Measurements from ENCODE around the gene COX5B. TPM values are rescaled to one million over a fixed set of nuclear protein-coding genes. Genes with fewer than 3 reads are reported as not detected.
A peak's percentile ranks its signal among the peaks of the same experiment; 100 is the strongest.
"Not testable (repeated sequence)": the region's sequence is repeated elsewhere in the genome, so short reads cannot be mapped to it uniquely, and the experiment has no call there.

COX5B gene
- total RNA-seq, 4 donors from 2014 or later: 104 to 1,249 (median 289) TPM

- no peaks in the 10 kb centered on the region for H3K36me3 ChIP-seq
- H3K4me3 ChIP-seq: peak within 1 kb of the TSS; percentile 77 to 81
- H3K27ac ChIP-seq: peak within 1 kb of the TSS; percentile 98 to 99
- peak; percentile 98 for DNase-seq
- H3K4me1 ChIP-seq: peaks cover 0 to 19% of the 10 kb centered on the region in 2 donors
- intact Hi-C loops (cut with DNase I; ENCODE audit: low total_unique reads): no loop called here
- no peaks in the 10 kb centered on the region for H3K9me3 ChIP-seq
- no peaks in the 10 kb centered on the region for H3K27me3 ChIP-seq
- peak; percentile 90 to 97 for TF ChIP-seq POLR2A (IDR thresholded peaks at IDR 0.05)
- TF ChIP-seq CTCF (IDR thresholded peaks at IDR 0.05): peak; percentile 17 to 71 (median 57)
Observed at GRCh38 chr2:97663962-97664635, 18.2 kb downstream of the COX5B start, which contains the start of gene ACTR1B. ACTR1B (minus strand) TSS chr2:97664044; CDS start chr2:97663890, 154 bp downstream.

- intact Hi-C loops (cut with DNase I; ENCODE audit: low total_unique reads): no loop called here
- peak overlapping the region; percentile 98 to 99 for H3K27ac ChIP-seq
- no peak for TF ChIP-seq POLR2A (IDR thresholded peaks at IDR 0.05)
- peak in 1 of 4 experiments; percentile 1 for TF ChIP-seq CTCF (IDR thresholded peaks at IDR 0.05)
- no peaks in the 10 kb centered on the region for H3K27me3 ChIP-seq
- no peaks in the 10 kb centered on the region for H3K36me3 ChIP-seq
- H3K4me3 ChIP-seq: peak overlapping the region; percentile 77 to 81
- no peaks in the 10 kb centered on the region for H3K9me3 ChIP-seq
- DNase-seq: no peak
- H3K4me1 ChIP-seq: peaks cover 0 to 19% of the 10 kb centered on the region in 2 donors
Observed at GRCh38 chr2:97664636-97664970, 18.7 kb downstream of the COX5B start.

- no peak within 1 kb of the TSS for H3K4me3 ChIP-seq
- DNase-seq: no peak
- TF ChIP-seq CTCF (IDR thresholded peaks at IDR 0.05): no peak
- no peak for TF ChIP-seq POLR2A (IDR thresholded peaks at IDR 0.05)
- no peaks in the 10 kb centered on the region for H3K36me3 ChIP-seq
- H3K27me3 ChIP-seq: no peaks in the 10 kb centered on the region
- H3K4me1 ChIP-seq: peaks cover 0 to 5% of the 10 kb centered on the region in 2 donors
- H3K27ac ChIP-seq: no peak within 1 kb of the TSS
- intact Hi-C loops (cut with DNase I; ENCODE audit: low total_unique reads): no loop called here
- no peaks in the 10 kb centered on the region for H3K9me3 ChIP-seq
Observed at GRCh38 chr2:97669448-97669847, 23.6 kb downstream of the COX5B start, which contains the start of gene C2orf92. C2orf92 (plus strand) TSS chr2:97669713; CDS start chr2:97669789, 76 bp downstream.

- intact Hi-C loops (cut with DNase I; ENCODE audit: low total_unique reads): no loop called here
- Histone ChIP-seq H3K4me3 (no peak overlapping the region), H3K9me3 (no peaks in the 10 kb centered on the region), H3K27ac (no peak overlapping the region), H3K4me1 (no peaks in the 10 kb centered on the region), H3K27me3 (no peaks in the 10 kb centered on the region), H3K36me3 (no peaks in the 10 kb centered on the region)
- TF ChIP-seq CTCF (IDR thresholded peaks at IDR 0.05): no peak
- no peak for TF ChIP-seq POLR2A (IDR thresholded peaks at IDR 0.05)
- no peak for DNase-seq
Observed at GRCh38 chr2:97670471-97670870, 24.6 kb downstream of the COX5B start.

- intact Hi-C loops (cut with DNase I; ENCODE audit: low total_unique reads): no loop called here
- Histone ChIP-seq H3K4me3 (no peak overlapping the region), H3K4me1 (no peaks in the 10 kb centered on the region), H3K9me3 (no peaks in the 10 kb centered on the region), H3K27ac (no peak overlapping the region), H3K36me3 (no peaks in the 10 kb centered on the region), H3K27me3 (no peaks in the 10 kb centered on the region)
- DNase-seq: no peak
- no peak for TF ChIP-seq CTCF (IDR thresholded peaks at IDR 0.05)
- no peak for TF ChIP-seq POLR2A (IDR thresholded peaks at IDR 0.05)
Observed at GRCh38 chr2:97671526-97671925, 25.7 kb downstream of the COX5B start.

- H3K27ac ChIP-seq; DNase-seq; H3K27me3 ChIP-seq; H3K9me3 ChIP-seq; H3K4me3 ChIP-seq; intact Hi-C loops (cut with DNase I; ENCODE audit: low total_unique reads); H3K4me1 ChIP-seq; H3K36me3 ChIP-seq: not testable (repeated sequence)
Observed at GRCh38 chr2:97672606-97673140, 26.8 kb downstream of the COX5B start.

All from uterus (tissue), 4 donors.